Spleen (tissue), 7 donors: ENCODE results near the gene LRP11.
"Not testable (repeated sequence)": the region's sequence is repeated elsewhere in the genome, so short reads cannot be mapped to it uniquely, and the experiment has no call there.

Experiments used
- POLR2A ChIP-seq, 3 donors: fragments of 450-650 bp; IDR thresholded peaks; one replicate each; pipeline ENCODE4 v1.5.1; 2017; ENCODE audit warnings: antibody characterized with exemption in 3 of 3, mild to moderate bottlenecking in 1 of 3
- POLR2AphosphoS5 ChIP-seq, 3 donors: sonication (generic); formaldehyde crosslinking; IDR thresholded peaks; one replicate each; pipeline ENCODE4 v1.5.1; 2017; ENCODE audit warnings: antibody characterized with exemption in 3 of 3
- TF ChIP-seq, protein P1 (sequence below), 11 experiments: fragments of 200-600 bp in 7 of 11; fragments of 450-650 bp in 4 of 11; sonication (generic) in 4 of 11; IDR thresholded peaks in 8 of 11; conservative IDR thresholded peaks in 3 of 11; 1 replicate in 7 of 11; 2 replicates in 4 of 11; pipeline versions ENCODE4 v1.4.0 to v1.8.0; 2016 to 2021; ENCODE audit warnings: antibody characterized with exemption in 11 of 11, inconsistent platforms in 4 of 11, mild to moderate bottlenecking in 1 of 11
- donor health status: DM: no; HTN: no; CAD: no; lungs with moderate emphysema.
- donor health status: DM: no; HTN: no; CAD: no.
- donor health status: DM: no; HTN: no; CAD: no.

GRCh38 chr6:149854017-149854416, 10.1 kb downstream of the LRP11 start:
- TF ChIP-seq, protein P1, sequence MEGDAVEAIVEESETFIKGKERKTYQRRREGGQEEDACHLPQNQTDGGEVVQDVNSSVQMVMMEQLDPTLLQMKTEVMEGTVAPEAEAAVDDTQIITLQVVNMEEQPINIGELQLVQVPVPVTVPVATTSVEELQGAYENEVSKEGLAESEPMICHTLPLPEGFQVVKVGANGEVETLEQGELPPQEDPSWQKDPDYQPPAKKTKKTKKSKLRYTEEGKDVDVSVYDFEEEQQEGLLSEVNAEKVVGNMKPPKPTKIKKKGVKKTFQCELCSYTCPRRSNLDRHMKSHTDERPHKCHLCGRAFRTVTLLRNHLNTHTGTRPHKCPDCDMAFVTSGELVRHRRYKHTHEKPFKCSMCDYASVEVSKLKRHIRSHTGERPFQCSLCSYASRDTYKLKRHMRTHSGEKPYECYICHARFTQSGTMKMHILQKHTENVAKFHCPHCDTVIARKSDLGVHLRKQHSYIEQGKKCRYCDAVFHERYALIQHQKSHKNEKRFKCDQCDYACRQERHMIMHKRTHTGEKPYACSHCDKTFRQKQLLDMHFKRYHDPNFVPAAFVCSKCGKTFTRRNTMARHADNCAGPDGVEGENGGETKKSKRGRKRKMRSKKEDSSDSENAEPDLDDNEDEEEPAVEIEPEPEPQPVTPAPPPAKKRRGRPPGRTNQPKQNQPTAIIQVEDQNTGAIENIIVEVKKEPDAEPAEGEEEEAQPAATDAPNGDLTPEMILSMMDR (IDR thresholded peaks at IDR 0.05 in 8 of 11, conservative IDR thresholded peaks at IDR 0.05 in 3 of 11): not testable (repeated sequence)
- not testable (repeated sequence) for TF ChIP-seq POLR2A, POLR2AphosphoS5 (IDR thresholded peaks at IDR 0.05)
